Prostate gland (tissue), 2 donors: ENCODE data around the gene KANK2.

Experiments
- CTCF ChIP-seq, 4 experiments: fragments of 200-600 bp in 2 of 4; fragments of 450-650 bp in 2 of 4; sonication (generic) in 2 of 4; IDR thresholded peaks; 1 replicate in 3 of 4; 2 replicates in 1 of 4; pipeline ENCODE4 v1.5.1; 2016 to 2019; ENCODE audit warnings: antibody characterized with exemption in 4 of 4, mild to moderate bottlenecking in 2 of 4, moderate library complexity in 2 of 4
- POLR2A ChIP-seq: fragments of 450-650 bp; IDR thresholded peaks from one replicate; pipeline ENCODE4 v1.6.1; 2016; ENCODE audit warnings: antibody characterized with exemption, mild to moderate bottlenecking
- POLR2AphosphoS5 ChIP-seq: sonication (generic); formaldehyde crosslinking; IDR thresholded peaks from one replicate; pipeline ENCODE4 v1.6.1; 2017; ENCODE audit warnings: antibody characterized with exemption

GRCh38 chr19:11140896-11141295 is 56.4 kb downstream of the KANK2 start:
- no peak for TF ChIP-seq CTCF (IDR thresholded peaks at IDR 0.05)
- no peak for TF ChIP-seq POLR2AphosphoS5
- no peak for TF ChIP-seq POLR2A
